ENCODE measurements around the gene WFIKKN2.

Gene WFIKKN2

GRCh38 chr17:50815400-50815799, 20.0 kb upstream of the WFIKKN2 start:
- no peaks in the 10 kb centered on the region for H3K9me3 ChIP-seq
- H3K27me3 ChIP-seq = peaks cover 7% of the 10 kb centered on the region
- no peak for TF ChIP-seq CTCF (IDR thresholded peaks at IDR 0.05)
- H3K4me3 ChIP-seq (ENCODE audit: low read depth in 1 of 2, low read length in 1 of 2) = no peak overlapping the region
- no peak overlapping the region for H3K27ac ChIP-seq
- no peaks in the 10 kb centered on the region for H3K36me3 ChIP-seq
- H3K4me1 ChIP-seq (ENCODE audit: control insufficient read depth in 1 of 2, insufficient read depth in 1 of 2, low read depth in 1 of 2, low read length in 1 of 2) = peaks cover 0 to 5% of the 10 kb centered on the region in 2 experiments

GRCh38 chr17:50816271-50816670, 19.1 kb upstream of the WFIKKN2 start:
- TF ChIP-seq CTCF (IDR thresholded peaks at IDR 0.05) = no peak
- Histone ChIP-seq H3K27me3 (peaks cover 7% of the 10 kb centered on the region), H3K27ac (no peak overlapping the region), H3K4me3 (ENCODE audit: low read depth in 1 of 2, low read length in 1 of 2) (no peak overlapping the region), H3K36me3 (no peaks in the 10 kb centered on the region), H3K9me3 (no peaks in the 10 kb centered on the region), H3K4me1 (ENCODE audit: control insufficient read depth in 1 of 2, insufficient read depth in 1 of 2, low read depth in 1 of 2, low read length in 1 of 2) (peaks cover 0 to 5% of the 10 kb centered on the region in 2 experiments)

- H3K9me3 ChIP-seq = no peaks in the 10 kb centered on the region
- H3K36me3 ChIP-seq = no peaks in the 10 kb centered on the region
- H3K27ac ChIP-seq = no peak overlapping the region
- H3K4me3 ChIP-seq (ENCODE audit: low read depth in 1 of 2, low read length in 1 of 2) = no peak overlapping the region
- H3K27me3 ChIP-seq = peaks cover 7% of the 10 kb centered on the region
- peak; percentile 67 for TF ChIP-seq CTCF (IDR thresholded peaks at IDR 0.05)
- peaks cover 0 to 5% of the 10 kb centered on the region in 2 experiments for H3K4me1 ChIP-seq (ENCODE audit: control insufficient read depth in 1 of 2, insufficient read depth in 1 of 2, low read depth in 1 of 2, low read length in 1 of 2)
Observed at GRCh38 chr17:50816771-50817751, 18.3 kb upstream of the WFIKKN2 start.

GRCh38 chr17:50817838-50818237, 17.5 kb upstream of the WFIKKN2 start:
- no peaks in the 10 kb centered on the region for H3K36me3 ChIP-seq
- H3K4me3 ChIP-seq (ENCODE audit: low read depth in 1 of 2, low read length in 1 of 2) = no peak overlapping the region
- peaks cover 7% of the 10 kb centered on the region for H3K27me3 ChIP-seq
- peaks cover 0 to 5% of the 10 kb centered on the region in 2 experiments for H3K4me1 ChIP-seq (ENCODE audit: control insufficient read depth in 1 of 2, insufficient read depth in 1 of 2, low read depth in 1 of 2, low read length in 1 of 2)
- H3K9me3 ChIP-seq = no peaks in the 10 kb centered on the region
- TF ChIP-seq CTCF (IDR thresholded peaks at IDR 0.05) = no peak
- H3K27ac ChIP-seq = no peak overlapping the region

GRCh38 chr17:50818261-50818660, 17.1 kb upstream of the WFIKKN2 start:
- TF ChIP-seq CTCF (IDR thresholded peaks at IDR 0.05) = no peak
- H3K27ac ChIP-seq = no peak overlapping the region
- peaks cover 7% of the 10 kb centered on the region for H3K27me3 ChIP-seq
- H3K4me1 ChIP-seq (ENCODE audit: control insufficient read depth in 1 of 2, insufficient read depth in 1 of 2, low read depth in 1 of 2, low read length in 1 of 2) = peaks cover 0 to 5% of the 10 kb centered on the region in 2 experiments
- no peaks in the 10 kb centered on the region for H3K36me3 ChIP-seq
- H3K9me3 ChIP-seq = no peaks in the 10 kb centered on the region
- no peak overlapping the region for H3K4me3 ChIP-seq (ENCODE audit: low read depth in 1 of 2, low read length in 1 of 2)

Measured in neutrophil (primary cell).